HUDEP-2 (cell line): ENCODE measurements around the gene CRKL.
A peak's percentile ranks its signal among the peaks of the same experiment; 100 is the strongest.

ENCODE experiments used
- DNase-seq, 76 experiments: peaks; one replicate each; lab custom pipeline; 2025; ENCODE audit not compliant: unreplicated experiment in 76 of 76; lab: John Stamatoyannopoulos, UW

Gene CRKL

DNA sequence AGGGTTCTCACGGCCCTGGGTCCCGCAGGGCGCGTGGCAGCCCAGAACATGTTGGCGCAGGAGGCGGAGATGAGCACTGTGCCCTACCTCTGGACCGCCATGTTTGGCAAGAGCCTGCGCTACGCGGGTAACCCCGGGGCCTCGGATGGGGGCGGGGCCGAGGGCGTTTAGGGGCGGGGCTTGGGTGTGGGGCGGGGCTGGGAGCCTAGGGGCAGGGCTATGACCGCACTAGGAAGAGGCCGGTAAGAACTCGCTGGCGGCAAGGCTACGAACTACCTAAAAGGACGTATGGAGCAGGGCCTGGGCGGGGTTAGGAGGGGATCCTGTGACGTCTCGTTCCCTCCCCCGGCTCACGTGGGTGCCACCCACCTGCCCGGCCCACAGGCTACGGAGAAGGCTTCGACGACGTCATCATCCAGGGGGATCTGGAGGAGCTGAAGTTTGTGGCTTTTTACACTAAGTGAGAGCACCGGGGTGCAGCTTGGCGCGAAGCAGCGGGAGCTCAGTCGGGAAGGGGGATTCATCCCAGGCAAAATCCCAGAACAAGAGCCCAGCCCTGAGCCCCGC lies 62.1 kb downstream of the CRKL start:
- DNase-seq: peak in 8 of 76 experiments; percentile 12 to 50 (median 34)

DNA sequence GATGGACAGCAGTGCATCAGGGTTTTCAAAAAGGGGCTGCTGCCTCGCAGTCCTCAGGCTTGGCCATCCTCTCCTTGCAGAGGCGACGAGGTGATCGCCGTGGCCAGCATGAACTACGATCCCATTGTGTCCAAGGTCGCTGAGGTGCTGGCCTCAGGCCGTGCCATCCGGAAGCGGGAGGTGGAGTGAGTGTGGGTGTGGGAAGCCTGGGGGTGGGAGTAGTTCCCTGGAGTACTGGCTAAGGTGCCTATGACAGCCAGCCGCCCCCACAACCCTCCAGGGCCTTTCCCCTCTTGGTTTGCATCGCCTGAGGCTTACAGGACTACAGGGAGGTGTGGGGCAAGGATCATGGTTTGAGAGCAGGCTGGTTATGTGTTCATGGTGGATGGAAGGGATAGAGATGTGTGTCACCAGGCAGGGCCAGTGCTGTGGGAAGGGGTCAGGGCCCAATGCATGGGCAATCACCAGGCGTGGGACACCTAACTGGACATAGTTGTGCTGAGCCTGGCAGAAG lies 62.8 kb downstream of the CRKL start:
- no peak for DNase-seq

DNA sequence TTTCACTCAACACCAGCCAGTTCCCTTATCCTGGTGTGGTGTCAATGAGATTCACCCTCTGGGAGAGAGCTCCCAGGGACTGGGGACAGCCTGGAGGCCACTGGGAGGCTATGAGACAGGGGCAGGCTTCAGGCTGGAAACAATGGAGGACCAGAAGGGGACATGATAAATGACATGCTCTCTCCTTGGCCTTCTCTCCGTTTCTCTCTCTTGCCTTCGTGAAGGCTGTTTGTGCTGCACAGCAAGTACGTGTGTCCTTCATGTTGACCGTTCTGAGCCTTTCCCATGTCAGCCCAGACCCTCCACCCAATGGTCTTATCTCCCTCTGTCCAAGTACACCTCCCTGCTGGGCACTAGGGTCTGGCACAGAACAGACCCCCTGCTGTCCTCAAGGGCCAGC lies 63.3 kb downstream of the CRKL start:
- no peak for DNase-seq

DNA sequence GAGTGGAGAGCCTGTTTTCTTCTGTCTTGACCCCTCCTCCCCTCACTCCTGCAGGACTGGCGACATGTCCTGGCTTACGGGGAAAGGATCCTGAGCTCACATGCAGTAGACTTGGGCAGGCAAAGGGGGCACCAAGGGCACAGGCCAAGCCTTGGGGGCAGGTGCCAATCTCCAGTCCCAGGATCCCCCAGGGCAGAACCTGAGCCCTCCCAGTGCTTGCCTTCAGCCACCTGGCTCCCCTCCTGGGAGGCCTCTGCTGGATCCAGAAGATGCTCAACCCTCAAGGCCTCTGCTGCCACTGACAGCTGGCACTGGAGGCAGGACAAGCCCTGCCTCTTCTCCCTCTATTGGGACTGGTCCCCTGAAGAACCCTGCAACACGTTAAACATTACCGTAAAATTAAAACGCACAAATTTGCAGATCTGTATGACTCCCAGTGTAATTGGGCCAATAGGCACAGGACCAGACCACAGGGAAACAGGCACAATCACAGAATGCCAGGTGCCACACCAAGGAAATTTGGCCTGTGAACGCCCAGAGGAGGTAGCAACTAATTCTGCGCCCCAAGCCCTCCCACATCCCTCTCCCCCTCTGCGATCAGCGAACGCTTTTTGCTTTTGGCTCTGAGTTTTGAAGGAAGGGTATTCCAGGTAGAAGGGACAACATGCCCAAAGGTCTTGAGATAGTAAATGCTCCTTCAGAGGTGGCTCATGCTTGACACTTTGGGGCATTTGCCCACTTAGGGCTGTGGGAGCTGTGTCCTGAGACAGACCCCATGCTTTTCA lies 63.9 kb downstream of the CRKL start:
- no peak for DNase-seq

DNA sequence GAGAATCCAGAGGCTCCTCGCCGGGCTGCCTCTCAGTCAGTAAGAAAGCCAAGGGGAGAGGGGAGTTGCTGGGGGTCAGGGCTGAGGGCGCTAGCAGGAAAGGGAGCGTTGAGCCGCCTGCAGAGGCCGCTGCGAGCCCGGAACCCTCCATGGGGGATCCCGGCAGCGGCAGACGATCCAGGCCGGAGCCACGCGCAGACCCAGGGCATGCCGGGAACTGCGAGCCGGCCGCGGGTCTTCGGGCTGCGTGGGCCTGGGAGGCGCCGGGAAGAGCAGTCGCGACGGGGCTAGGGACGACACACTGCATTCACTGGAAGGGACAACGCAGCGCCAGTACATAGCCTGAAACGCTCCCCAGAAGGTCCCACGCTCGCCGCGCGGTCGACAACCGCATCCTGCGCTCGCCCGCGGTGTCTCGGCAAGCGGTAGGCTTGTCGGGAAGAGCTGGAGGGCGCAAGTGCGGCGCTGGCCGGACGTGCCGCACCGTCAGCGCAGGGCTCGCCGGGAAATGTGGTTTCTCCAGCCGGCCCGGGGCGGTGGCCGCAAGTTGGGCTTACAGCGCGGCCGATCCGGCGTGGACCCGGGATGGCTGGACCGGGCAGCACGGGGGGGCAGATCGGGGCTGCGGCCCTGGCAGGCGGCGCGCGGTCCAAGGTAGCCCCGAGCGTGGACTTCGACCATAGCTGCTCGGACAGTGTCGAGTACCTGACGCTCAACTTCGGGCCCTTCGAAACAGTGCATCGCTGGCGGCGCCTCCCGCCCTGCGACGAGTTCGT lies 64.8 kb downstream of the CRKL start, which contains the start of gene LZTR1:
Gene LZTR1, plus strand, starts transcription at position 511 of the 776 bp plus-strand sequence. Its CDS starts 75 bp downstream, at position 586.
- DNase-seq: peak in 72 of 76 experiments; percentile 11 to 81 (median 62)

DNA sequence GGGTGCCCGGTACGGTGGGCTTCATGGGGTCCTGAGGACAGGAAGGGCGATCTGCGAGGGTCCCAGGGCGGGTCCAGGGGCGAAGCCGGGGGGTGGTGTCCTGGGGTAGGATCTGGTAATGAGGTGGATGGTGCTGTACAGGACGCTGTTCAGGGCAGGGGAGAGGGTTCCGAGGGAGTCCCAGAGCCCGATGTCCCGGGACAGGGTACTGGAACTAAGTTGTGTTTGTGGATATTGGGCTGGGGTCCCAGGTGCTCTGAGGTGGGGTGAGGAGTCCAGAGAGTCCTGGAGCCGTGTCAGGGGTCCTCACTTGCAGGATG lies 65.3 kb downstream of the CRKL start:
- DNase-seq: no peak

DNA sequence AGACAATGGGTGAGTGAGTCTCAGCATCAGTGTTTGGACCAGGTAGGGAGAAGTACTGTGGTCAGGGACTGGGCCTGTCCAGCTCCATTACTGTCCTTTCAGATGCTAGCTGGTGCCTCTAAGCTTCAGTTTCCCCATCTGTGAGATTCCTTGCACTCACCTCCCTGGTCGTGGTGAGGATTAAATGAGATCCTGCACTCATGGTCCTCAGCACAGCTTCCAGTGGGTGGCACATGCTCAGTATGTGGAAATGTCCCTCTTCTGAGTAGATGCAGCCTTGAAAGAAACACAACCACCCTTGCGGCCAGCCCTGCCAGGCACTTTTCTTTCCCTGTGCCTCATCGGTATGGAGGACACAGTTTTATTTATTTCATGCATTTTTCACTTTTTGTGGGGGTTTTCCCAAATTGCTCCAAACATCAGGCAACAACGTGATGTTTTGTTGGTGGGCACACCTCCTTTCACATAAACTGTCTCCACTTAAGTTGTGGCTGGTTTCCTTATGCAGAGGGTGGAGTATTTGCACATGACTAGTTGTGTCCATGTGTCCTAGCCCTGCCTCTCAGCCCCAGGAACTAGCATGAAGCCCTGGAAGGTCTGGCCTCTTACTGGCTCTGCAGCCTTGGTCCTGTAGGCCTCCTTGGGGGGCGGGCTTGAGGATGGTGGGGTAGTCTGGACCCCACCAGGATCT lies 66.0 kb downstream of the CRKL start:
- DNase-seq: no peak

DNA sequence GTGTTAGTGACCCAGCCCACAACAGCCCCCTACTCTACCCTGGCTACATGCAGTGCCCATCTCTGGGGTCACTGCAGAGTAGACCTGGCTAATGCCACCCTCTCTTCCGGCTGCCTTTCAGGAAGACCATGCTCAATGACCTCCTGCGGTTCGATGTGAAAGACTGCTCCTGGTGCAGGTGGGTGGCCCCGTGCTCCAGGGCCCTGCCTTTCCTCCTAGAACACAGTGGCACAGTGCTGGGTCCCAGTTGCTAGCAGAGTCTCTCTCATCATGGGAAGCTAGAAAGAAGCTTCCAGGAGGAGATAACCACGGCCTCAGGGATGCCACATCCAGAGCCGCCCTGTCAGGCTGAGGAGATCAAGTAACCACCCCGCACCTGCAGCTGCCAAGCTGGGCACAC lies 68.5 kb downstream of the CRKL start:
- no peak for DNase-seq

DNA sequence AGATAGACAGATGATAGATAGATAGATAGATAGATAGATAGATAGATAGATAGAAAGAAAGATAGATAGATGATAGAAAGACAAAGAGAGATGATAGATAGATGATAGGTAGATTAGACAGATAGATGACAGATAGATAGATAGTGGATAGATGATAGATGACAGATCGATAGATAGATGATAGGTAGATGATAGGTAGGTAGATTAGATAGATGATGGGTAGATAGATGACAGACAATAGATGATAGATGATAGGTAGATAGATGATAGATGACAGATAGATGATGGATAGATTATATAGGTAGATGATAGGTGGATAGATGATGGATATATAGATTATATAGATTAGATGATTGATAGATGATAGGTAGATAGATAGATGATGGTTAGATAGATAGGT lies 69.2 kb downstream of the CRKL start:
- DNase-seq: no peak

DNA sequence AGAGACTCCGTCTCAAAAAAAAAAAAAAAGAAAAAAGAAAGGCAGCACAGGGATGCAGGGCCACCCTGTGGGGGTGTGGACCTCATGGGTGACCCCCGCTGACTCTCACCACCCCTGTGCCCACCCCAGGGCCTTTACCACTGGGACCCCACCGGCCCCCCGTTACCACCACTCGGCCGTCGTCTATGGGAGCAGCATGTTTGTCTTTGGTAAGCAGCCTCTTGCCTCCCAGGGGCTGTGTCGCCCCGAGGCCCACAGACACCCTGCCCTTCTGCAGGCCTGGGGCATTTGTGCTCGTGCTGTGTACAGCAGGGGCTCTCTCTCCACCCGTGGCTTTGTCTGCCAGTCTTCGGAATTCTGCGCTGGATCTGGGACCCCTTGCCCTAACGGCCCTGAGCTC lies 70.2 kb downstream of the CRKL start:
- no peak for DNase-seq

DNA sequence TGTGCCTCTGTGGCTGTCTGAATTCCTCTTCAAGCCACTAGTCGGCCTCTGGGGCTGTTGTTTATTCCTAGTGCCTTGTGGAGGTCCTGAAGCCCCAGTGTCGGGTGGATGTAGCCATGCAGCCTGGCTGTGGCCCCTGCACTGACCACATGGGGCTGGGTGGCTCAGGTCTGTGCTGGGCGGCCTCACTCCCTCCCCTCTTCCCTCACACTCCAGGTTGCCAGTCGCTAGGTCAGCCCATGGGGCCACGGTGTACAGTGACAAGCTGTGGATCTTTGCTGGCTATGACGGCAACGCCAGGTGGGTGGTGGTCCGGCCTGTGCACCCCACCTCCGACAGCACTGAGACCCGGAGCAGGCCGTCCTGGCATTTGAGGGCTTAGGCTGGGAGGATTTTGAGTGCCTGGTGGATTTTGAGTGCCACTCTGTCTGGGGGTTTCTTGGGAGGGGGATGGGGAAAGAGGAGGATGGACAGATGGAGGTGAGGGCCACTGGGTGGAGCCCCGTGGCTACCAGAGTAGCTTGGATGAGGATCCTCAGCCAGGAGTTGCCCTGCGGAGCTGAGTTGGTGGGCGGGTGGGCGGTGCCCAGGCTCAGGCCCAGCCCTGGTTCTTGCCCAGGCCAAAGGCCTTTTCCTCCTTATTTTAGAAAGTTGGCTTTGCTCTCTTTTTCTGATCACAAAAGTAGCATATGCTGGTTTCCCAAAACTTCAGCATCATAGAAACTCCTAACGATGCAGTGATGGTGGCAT lies 71.5 kb downstream of the CRKL start:
- no peak for DNase-seq

DNA sequence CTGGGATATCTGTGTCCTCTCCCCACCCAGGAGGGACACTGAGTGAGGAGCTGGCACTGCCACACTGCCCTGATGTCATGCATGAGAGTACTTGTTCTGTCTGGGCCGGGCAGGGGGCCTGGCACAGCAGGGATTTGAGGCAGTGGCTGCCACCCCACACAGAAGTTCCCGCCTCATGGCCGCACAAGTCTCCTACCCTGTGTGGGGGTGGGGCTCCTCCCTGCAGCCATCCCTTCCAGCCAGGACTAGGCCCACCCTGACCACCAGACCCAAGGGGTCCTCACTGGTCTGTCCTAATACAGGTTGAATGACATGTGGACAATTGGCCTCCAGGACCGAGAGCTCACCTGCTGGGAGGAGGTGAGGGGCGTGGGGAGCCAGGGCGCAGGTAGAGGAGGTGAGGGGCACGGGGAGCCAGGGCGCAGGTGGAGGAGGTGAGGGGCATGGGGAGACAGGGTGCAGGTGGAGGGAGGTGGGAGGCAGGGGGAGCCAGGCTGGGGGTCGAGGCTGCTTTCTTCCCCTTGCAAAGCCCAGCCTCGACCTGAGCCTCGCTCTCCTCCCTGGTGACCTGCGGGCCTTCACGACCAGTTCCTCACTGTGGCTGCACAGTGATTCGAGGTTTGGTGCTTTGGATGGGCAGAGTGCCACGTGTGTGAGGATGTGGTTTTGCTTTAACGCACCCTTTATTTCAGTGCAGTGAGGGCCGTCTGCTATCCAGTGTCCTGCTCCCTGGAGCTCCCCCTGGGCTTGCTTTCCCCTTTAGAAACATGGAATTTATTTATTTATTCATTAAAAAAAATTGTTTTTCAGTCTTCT lies 72.3 kb downstream of the CRKL start:
- no peak for DNase-seq

DNA sequence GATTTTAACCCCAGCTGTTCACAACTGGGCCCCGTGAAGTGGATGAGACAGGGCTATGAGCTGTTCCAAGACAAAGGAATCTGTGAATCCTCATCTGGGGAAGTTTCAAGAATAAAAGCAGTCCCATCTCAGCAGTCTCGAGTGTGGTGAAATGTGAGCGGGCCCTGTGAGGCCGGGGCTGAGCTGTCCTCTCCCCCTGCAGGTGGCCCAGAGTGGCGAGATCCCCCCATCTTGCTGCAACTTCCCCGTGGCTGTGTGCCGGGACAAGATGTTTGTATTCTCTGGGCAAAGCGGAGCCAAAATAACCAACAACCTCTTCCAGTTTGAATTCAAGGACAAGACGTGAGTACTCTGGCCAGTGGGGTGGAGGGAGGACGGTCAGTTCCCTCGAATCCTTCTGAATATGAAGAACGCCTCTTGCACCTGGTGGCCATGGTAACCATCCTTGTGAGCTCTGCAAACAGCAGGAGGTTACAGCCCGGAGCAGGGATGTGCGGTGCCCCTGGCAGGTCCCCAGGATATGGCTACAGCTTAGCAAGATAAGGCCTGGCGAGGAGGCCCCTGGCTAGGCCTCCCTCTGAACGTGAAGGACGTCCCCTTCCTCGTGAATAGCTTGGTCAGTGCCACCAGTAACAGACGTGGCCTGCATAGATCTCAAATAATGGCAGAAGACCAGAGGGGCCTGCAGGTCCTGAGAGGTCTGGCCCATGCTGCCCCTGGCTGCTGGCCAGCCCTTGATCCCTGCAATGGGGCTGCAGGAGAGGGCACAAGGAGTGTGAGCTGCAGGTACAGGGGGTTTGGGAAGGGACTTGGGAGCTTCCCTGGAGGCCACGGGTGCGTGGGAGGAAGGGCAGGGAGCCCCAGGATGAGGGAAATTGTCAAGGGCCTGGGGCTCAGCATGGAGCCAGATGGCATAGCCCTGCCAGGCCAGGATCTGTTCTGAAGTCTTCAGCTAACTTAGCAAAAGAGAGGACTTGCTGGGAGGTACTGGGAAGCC lies 73.3 kb downstream of the CRKL start:
- DNase-seq: peak in 4 of 76 experiments; percentile 4 to 24 (median 12)

DNA sequence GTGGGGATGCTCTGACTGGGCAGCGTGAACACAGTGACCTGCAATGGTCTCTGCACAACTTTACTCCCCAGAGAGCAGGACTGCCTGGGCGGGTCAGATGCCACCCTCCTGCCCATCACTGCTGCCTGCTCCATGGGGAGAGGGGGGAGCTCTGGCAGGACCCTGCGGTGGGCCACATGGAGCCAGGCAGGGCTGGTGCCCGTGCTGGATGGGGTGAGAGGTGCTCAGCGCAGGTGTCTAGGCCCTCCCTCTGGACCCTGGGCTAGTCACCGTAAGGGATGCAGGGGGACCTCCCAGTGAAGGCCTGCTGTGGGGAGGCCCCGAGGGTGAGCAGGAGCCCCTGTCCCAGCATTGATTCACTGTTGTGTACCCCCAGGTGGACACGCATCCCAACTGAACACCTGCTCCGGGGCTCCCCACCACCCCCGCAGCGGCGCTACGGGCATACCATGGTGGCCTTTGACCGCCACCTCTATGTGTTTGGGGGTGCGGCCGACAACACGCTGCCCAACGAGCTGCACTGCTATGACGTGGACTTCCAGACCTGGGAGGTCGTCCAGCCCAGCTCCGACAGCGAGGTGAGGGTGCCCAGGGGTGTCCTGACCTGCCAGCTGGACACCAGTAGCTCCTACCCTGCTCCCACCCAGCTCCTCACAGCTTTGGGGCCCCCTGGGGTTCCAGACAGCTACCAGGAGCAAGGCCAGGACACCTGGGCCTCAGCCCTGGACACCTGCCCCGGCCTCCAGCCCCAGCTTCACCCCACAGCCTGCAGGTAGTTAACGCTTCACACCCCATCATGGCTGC lies 74.2 kb downstream of the CRKL start:
- no peak for DNase-seq

DNA sequence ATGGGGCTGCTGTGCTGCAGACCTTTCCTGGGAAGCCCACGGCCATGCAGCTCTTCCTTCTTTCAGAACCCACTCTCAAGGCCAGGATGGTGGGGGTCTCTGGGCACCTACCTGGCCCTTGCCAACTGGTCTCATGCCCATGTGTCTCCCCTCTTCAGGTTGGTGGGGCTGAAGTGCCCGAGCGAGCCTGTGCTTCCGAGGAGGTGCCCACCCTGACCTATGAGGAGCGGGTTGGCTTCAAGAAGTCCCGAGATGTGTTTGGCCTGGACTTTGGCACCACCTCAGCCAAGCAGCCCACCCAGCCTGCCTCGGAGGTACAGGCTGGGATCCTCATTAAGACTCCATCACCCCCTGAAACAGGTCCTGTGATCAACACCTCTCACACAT lies 74.8 kb downstream of the CRKL start:
- DNase-seq: no peak

DNA sequence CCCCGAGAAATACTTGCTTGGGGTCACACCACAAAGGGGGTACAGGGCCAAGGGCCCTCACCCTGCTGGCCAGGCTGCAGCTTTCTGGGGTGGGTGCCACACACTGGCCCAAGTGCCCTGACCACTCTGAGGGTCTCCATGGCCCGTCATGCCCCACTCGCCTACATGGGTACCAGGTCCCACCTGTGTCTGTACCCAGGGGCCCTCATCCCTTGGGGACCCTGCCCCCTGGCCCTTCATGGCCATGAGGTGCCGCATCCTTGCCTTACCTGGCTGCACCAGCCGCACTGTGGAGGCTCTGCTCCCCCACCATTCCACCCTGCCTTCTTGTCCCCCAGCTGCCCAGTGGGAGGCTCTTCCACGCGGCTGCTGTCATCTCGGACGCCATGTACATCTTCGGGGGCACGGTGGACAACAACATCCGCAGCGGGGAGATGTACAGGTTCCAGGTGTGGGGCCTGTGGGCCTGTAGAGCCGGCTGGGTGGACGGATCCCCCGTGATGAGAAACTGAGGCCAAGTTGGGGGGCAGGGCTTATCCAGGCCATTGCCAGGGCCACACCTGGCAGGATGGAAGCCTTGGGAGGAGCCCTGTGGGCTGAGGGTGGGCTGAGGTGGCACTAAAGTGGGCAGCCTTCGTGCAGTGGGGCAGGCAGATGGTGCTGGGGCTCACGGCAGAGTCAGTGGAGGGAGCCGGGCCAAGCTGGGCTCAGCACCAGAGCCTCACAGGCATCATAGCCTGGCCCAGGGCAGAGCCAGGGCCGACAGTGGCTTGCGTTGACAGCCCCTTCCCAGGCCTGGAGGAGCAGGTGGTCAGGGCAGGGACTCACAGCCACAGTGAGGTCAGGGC lies 75.5 kb downstream of the CRKL start:
- no peak for DNase-seq
